HG03439 (cell line): ENCODE measurements around the gene SAP30.
A peak's percentile ranks its signal among the peaks of the same experiment; 100 is the strongest.

Source experiments
- ATAC-seq: cut with Tn5 transposase; IDR thresholded peaks from one replicate; pipeline ENCODE4 v1.9.1; 2021; ENCODE audit warnings: mild to moderate bottlenecking, moderate library complexity; ENCODE audit not compliant: unreplicated experiment

Gene SAP30

GRCh38 chr4:173365359-173365996, 5.3 kb upstream of the SAP30 start:
- ATAC-seq = no peak

- ATAC-seq = no peak
Observed at GRCh38 chr4:173367285-173367684, 3.5 kb upstream of the SAP30 start.

- ATAC-seq = no peak
Observed at GRCh38 chr4:173367946-173368345, 2.8 kb upstream of the SAP30 start.

DNA sequence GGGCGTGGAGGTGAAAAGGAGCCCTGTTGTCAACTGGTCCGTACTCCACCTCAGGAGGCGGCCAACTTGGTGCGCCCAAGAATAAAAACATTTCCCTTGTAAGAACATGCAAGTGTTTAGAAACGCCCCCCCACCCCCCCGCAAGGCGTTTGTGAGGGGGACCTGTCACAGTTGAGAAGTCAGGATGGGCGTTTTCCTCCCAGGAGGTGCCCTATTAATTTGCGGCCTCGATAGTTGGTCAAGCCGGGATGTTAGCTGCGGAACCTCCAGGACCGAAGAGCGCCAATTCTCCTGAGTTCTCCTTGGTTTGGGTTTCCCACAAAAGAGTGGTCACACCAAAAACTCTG, 651 bp upstream of the SAP30 start:
- peak; percentile 9 for ATAC-seq

DNA sequence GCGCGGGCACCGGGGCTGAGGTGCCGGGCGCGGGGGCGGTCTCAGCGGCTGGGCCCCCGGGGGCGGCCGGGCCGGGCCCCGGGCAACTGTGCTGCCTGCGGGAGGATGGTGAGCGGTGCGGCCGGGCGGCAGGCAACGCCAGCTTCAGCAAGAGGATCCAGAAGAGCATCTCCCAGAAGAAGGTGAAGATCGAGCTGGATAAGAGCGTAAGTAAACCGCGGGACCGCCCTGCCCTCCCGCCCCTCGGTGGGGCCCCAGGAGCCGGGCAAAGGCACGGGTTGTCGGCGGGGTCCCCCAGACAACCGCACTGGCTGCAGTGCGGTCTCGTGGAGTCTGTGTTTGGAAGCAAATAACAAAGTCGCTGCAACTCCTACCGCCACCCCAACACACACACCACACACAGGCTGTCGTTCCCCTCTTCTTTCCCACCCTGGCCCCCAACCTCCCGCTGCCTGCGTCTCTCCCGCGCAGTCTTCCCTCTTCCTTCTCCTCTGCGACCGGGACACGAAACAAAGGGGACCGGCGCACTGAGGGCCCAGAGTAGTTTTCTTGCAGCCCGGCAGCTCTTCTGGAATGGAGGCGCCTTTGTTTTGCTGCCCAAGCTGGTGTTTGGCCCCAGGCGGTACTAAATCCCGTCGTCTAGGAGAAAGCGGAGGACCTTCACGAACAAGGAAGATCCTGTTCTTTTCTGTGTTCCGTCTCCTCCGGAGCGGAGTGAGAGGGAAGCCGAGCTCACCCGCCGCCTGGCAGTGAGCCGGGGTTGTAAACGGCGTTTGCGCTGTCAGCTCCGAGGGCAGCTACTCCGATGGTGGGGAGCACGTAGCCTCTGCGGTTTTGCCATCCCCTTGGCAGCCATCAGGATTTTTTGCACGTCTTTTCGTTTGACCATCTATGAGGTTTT, 788 bp downstream of the SAP30 start:
- ATAC-seq = peak; percentile 26

- no peak for ATAC-seq
Observed at GRCh38 chr4:173374588-173374987, 3.8 kb downstream of the SAP30 start.

DNA sequence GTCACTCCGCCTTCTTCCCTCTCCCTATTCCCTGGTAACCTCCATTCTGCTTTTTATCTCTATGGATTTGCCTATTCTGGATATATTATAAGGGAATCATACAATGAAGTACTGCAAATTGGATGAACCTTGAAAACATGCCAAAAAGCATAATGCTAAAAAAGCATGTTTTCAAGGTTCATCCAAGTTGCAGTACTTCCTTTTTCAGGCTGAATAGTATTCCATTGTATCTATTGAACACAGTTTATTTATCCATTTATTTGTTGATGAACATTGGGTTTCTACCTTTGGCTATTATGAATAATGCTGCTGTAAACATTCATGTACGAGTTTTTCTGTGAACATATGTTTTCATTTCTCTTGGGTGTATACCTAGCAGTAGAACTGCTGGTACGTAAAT, 9.2 kb downstream of the SAP30 start:
- no peak for ATAC-seq

GRCh38 chr4:173380987-173381386, 10.2 kb downstream of the SAP30 start:
- no peak for ATAC-seq

- ATAC-seq = no peak
Observed at GRCh38 chr4:173381610-173382009, 10.9 kb downstream of the SAP30 start.

DNA sequence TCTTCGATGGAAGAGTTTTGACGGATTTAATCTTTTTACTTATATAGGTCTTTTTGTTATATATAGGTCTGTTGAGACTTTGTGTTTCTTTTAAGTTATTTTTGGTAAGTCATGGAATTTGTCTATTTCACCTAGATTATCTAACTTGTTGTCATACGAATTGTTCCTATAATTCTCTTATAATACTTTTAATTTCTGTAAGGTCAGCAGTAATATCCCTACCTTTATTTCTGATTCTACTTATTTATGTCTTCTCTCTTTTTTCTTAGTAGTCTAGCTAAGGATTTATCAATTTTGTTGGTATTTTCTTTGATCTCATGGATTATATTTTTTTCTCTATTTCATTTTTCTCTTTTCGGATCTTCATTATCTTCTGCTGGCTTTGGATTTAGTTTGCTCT, 11.6 kb downstream of the SAP30 start:
- ATAC-seq = no peak

GRCh38 chr4:173386751-173387150, 16.0 kb downstream of the SAP30 start:
- no peak for ATAC-seq

GRCh38 chr4:173391701-173392100, 20.9 kb downstream of the SAP30 start:
- no peak for ATAC-seq

- ATAC-seq = no peak
Observed at GRCh38 chr4:173397604-173398003, 26.9 kb downstream of the SAP30 start.

DNA sequence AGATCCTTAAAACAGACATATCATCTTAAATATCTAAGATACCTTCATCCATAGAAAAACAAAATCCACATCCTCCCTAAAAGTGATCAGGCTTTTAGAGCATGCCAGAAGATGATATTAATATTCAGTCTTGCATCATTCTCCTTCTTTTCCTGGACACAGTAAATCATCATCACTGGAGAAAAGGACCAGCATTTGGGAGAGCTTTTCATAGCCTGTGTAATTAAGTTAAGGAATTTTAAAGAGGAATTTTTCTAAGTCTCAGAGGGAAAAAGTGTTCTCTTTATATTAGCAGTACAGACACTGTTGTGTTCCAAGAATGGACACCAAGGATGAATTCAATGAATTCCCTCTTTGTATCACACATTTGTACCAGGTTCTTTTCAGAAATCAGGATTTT, 27.5 kb downstream of the SAP30 start:
- no peak for ATAC-seq

DNA sequence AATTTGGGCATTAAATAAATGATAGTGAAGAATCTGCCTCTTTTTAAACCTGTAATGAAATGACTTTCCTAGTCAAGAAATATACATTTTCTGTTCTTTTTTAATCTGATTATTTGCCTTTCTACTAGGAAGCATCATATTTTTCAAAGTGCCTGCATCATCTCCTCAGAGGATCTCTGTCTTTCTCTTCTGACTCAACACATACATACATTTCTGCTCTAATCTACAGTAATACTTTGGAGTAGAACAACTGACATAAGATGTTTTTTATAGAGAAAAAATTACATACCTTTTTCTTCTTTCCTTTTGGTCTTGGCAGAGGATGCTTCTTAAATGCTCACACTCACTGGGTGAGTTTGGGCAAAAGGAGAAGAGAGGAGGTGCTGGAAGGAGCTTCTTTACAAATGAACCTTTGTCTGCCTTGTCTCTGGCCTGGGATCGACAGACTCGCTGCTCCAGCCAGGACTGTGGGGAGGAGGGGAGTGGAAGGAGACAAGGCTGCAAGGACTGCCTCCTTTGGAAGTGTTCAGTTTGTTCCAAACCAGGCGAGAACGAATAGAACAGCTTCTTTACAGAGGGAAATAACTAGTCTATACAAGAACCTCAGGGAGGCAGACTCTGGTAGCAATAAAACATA, 28.1 kb downstream of the SAP30 start, which contains the start of gene SCRG1:
Gene SCRG1, minus strand, starts transcription at position 338 of the 637 bp plus-strand sequence. CDS start 7,702 bp downstream, outside the sequence.
- no peak for ATAC-seq

- no peak for ATAC-seq
Observed at GRCh38 chr4:173401063-173401462, 30.3 kb downstream of the SAP30 start.

DNA sequence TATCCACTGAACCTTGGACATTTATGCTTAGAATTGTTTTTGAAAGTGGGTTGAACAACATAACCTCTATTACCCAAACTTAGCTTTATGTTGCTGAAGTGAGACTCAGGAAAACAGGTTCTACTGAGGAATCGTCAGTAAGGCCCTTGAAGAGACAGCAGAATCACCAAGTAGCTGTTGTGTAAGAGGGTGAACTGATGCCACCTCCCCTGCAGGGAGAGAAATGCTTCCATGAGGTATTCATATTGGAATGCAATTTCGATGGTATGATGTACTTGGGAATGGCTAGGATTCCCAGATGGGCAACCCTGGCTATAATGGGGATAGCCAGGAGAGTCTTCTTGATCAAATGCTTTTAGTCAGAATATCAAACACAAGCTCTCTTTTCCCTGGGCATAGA, 32.3 kb downstream of the SAP30 start:
- ATAC-seq = no peak

DNA sequence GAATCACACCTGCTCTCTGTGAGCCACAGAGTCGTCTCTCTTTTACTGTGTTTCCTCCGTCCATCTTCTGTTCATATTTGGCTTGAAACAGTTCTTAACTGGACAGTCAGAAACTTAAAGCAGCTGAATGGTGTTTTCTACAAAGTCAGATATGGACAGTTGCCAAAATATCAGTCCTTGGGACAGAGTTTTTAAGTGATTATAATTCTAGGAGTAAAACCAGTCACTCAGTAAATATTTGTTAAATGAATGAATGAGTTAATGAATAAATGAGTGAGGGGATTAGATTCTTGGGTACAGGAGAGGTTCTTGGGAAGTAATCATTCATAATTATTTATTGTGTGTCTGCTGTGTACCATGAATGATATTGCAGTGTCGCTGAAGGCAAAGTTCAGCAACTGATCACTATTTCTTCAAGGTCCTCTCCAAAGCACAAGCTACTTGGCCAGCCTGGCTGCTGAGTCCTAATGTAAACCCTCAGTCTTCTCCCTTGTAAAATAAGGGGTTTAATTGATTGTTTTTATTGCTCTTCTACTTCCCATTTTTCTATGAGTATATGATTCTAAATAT, 33.6 kb downstream of the SAP30 start:
- no peak for ATAC-seq

DNA sequence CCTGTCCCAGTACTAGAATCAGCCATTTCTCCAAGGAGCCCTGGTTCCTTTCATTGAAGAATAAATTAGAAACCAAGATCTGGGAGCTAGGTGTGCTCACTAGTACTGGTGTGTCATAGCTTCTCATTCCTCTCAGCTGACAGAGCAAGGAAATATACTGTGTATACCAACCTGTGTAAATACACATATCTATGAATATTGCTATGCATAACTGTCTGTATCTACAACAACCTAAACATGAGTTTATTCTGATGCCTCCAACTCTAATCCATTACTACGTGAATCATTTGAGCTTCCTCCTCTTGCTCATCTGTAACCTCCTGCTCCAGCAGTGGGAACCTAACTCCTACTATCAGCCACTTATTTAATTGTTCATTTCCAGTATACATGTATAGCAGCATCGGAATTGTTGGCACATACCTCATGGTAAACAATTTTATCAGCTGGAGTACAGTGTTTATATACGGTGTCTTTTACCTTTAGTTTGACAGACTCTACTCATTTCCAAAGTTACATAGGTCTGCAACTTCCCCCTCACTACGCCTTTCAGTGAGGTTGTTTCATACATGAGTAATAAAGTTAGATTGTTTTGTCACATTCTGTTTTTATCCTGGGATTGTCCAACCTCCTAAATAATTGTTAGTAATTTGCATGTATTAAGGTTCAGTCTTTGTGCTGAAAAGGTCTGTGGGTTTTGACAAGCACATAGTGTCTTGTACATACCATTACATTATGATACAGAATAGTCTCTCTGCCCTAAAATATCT, 35.3 kb downstream of the SAP30 start:
- peak; percentile 79 for ATAC-seq

GRCh38 chr4:173410079-173410478, 39.3 kb downstream of the SAP30 start:
- no peak for ATAC-seq
